Measurements from ENCODE around the gene CAMK2N1. TPM values are rescaled to one million over a fixed set of nuclear protein-coding genes. Genes with fewer than 3 reads are reported as not detected.

Gene CAMK2N1
- total RNA-seq, 1 donor from 2014 or later, result 69.2 TPM

DNA sequence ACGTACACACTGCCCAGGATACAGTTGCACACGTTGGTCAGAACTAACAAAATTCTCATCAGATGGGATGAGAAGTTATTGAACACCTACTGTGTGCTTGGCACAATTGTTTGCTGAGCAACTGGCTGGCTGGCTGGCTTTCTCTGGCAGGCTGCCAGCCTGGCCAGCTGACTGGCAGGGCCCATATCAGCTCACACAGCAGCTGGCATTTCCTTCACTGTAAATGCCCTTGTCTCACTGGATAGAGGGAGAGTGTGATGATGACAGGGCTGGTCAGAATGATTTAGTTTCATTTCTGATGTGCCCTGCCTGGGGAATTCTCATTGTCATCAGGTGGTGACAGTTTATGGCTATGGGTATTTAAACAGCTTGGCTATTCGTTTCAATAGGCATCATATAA lies 15.8 kb downstream of the CAMK2N1 start:
- TF ChIP-seq, protein P1, sequence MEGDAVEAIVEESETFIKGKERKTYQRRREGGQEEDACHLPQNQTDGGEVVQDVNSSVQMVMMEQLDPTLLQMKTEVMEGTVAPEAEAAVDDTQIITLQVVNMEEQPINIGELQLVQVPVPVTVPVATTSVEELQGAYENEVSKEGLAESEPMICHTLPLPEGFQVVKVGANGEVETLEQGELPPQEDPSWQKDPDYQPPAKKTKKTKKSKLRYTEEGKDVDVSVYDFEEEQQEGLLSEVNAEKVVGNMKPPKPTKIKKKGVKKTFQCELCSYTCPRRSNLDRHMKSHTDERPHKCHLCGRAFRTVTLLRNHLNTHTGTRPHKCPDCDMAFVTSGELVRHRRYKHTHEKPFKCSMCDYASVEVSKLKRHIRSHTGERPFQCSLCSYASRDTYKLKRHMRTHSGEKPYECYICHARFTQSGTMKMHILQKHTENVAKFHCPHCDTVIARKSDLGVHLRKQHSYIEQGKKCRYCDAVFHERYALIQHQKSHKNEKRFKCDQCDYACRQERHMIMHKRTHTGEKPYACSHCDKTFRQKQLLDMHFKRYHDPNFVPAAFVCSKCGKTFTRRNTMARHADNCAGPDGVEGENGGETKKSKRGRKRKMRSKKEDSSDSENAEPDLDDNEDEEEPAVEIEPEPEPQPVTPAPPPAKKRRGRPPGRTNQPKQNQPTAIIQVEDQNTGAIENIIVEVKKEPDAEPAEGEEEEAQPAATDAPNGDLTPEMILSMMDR (IDR thresholded peaks at IDR 0.05; ENCODE audit: unreplicated experiment), result no peak
- peaks cover 10% of the 10 kb centered on the region for H3K4me1 Mint-ChIP-seq (ENCODE audit: low read depth)
- H3K27ac Mint-ChIP-seq, result no peak overlapping the region
- peaks cover 10% of the 10 kb centered on the region for H3K27me3 Mint-ChIP-seq
- H3K4me3 Mint-ChIP-seq (ENCODE audit: low read depth), result no peak overlapping the region
- no peak for DNase-seq (ENCODE audit: low spot score, unreplicated experiment)
- H3K9me3 Mint-ChIP-seq (ENCODE audit: low read depth), result no peaks in the 10 kb centered on the region
- H3K36me3 Mint-ChIP-seq (ENCODE audit: insufficient read depth), result no peaks in the 10 kb centered on the region

GRCh38 chr1:20469406-20470076 lies 16.5 kb downstream of the CAMK2N1 start:
- Mint-ChIP-seq H3K27me3 (peaks cover 10% of the 10 kb centered on the region), H3K4me3 (ENCODE audit: low read depth) (no peak overlapping the region), H3K27ac (no peak overlapping the region), H3K4me1 (ENCODE audit: low read depth) (peaks cover 6% of the 10 kb centered on the region), H3K36me3 (ENCODE audit: insufficient read depth) (no peaks in the 10 kb centered on the region), H3K9me3 (ENCODE audit: low read depth) (no peaks in the 10 kb centered on the region)
- DNase-seq (ENCODE audit: low spot score, unreplicated experiment), result no peak
- TF ChIP-seq, protein P1 (IDR thresholded peaks at IDR 0.05; ENCODE audit: unreplicated experiment), result peak; percentile 19

DNA sequence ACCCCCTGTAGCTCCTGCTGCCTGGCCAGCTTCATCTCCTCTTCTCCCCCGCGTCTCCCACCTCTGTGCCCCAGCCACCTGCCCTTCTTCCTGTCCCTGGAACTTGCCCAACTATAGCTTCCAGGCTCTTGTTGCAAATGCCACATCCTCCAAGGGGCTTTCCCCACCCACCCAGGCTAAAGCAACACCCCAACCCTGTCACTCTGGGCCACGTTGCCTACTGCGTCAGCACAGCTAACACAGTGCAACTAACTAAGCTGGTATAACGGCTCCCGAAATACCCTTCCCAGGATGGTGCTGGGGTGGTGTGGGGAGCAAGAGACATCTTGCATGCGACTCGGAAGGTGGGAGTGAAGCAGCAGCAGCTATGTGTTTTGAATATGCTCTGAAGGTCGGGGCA lies 19.7 kb downstream of the CAMK2N1 start:
- DNase-seq (ENCODE audit: low spot score, unreplicated experiment), result no peak
- Mint-ChIP-seq H3K36me3 (ENCODE audit: insufficient read depth) (no peaks in the 10 kb centered on the region), H3K27ac (no peak overlapping the region), H3K4me3 (ENCODE audit: low read depth) (no peak overlapping the region), H3K9me3 (ENCODE audit: low read depth) (no peaks in the 10 kb centered on the region), H3K27me3 (peaks cover 10% of the 10 kb centered on the region), H3K4me1 (ENCODE audit: low read depth) (no peaks in the 10 kb centered on the region)
- TF ChIP-seq, protein P1 (IDR thresholded peaks at IDR 0.05; ENCODE audit: unreplicated experiment), result no peak

DNA sequence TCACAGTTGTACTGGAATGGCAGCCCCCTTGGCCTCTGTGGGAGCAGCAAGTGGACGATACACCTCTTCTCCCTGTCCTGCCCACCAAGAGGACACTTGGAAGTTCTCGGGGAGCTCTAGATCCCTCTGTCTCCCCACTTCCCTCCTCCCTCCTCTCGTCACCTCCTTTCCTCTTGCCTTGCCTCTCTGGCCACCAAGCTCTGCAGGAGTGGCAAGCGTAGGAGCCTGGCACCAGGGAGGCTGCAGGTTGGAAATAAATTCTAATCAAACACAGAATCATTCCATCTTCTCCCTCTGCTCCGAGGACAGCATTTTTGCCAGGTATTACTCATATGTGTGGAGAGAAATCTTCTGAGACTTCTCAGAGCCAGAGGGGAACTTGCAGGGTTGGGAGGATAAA lies 20.8 kb downstream of the CAMK2N1 start:
- DNase-seq (ENCODE audit: low spot score, unreplicated experiment), result no peak
- H3K4me1 Mint-ChIP-seq (ENCODE audit: low read depth), result no peaks in the 10 kb centered on the region

DNA sequence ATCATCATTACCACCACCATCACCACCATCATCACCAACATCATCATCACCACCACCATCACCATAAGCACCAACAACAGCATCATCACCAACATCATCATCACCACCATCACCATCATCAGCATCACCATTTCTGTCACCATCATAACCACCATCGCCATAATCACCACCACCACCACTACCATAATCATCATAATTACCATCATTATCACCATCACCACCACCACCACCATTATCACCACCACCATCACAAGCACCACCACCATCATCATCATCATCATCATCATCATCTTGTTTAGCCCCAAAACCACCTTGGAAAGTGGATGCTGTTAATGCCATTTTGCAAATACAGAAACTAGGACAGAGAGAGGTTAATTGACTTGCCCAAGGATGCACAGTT lies 22.5 kb downstream of the CAMK2N1 start:
- Mint-ChIP-seq H3K4me3 (ENCODE audit: low read depth) (no peak overlapping the region), H3K4me1 (ENCODE audit: low read depth) (no peaks in the 10 kb centered on the region), H3K27ac (no peak overlapping the region), H3K9me3 (ENCODE audit: low read depth) (peaks cover 6% of the 10 kb centered on the region), H3K36me3 (ENCODE audit: insufficient read depth) (no peaks in the 10 kb centered on the region), H3K27me3 (peaks cover 10% of the 10 kb centered on the region)
- TF ChIP-seq, protein P1 (IDR thresholded peaks at IDR 0.05; ENCODE audit: unreplicated experiment), result no peak
- no peak for DNase-seq (ENCODE audit: low spot score, unreplicated experiment)

More for the DNA sequence above, 20.8 kb downstream of the CAMK2N1 start:
- peaks cover 10% of the 10 kb centered on the region for H3K27me3 Mint-ChIP-seq
- H3K4me3 Mint-ChIP-seq (ENCODE audit: low read depth), result no peak overlapping the region
- peaks cover 3% of the 10 kb centered on the region for H3K9me3 Mint-ChIP-seq (ENCODE audit: low read depth)
- H3K27ac Mint-ChIP-seq, result no peak overlapping the region
- TF ChIP-seq, protein P1 (IDR thresholded peaks at IDR 0.05; ENCODE audit: unreplicated experiment), result no peak
- no peaks in the 10 kb centered on the region for H3K36me3 Mint-ChIP-seq (ENCODE audit: insufficient read depth)

Measured in progenitor cell of endocrine pancreas (in vitro differentiated cells).